Ovary (tissue), 3 donors: ENCODE measurements around the gene TMEM185A.
"Not testable (repeated sequence)": the region's sequence is repeated elsewhere in the genome, so short reads cannot be mapped to it uniquely, and the experiment has no call there.

Source experiments
- CTCF ChIP-seq, 3 donors: fragments of 450-650 bp in 2 of 3; fragments of 200-600 bp in 1 of 3; IDR thresholded peaks; one replicate each; pipeline versions ENCODE4 v1.5.1 to v1.8.0; 2016 to 2022; ENCODE audit warnings: antibody characterized with exemption in 3 of 3, mild to moderate bottlenecking in 1 of 3
- POLR2A ChIP-seq: fragments of 450-650 bp; IDR thresholded peaks from one replicate; pipeline ENCODE4 v1.6.1; 2017; ENCODE audit warnings: antibody characterized with exemption, mild to moderate bottlenecking, moderate library complexity
- donor health status: DM: no; HTN: no; CAD: no.

- TF ChIP-seq POLR2A; CTCF (IDR thresholded peaks at IDR 0.05): not testable (repeated sequence)
Measured at GRCh38 chrX:149551939-149552248, 79.7 kb downstream of the TMEM185A start.
